NCI-H1092 (cell line): ENCODE measurements around the gene GMPR2.

Source experiments
- DNase-seq: peaks from one replicate; lab custom pipeline; 2025; lab: John Stamatoyannopoulos, UW

The GMPR2 gene

GRCh38 chr14:24252289-24253124, 19.8 kb downstream of the GMPR2 start:
- DNase-seq, result no peak

GRCh38 chr14:24253936-24254335, 21.2 kb downstream of the GMPR2 start:
- DNase-seq, result no peak

- no peak for DNase-seq
Observed at GRCh38 chr14:24254630-24255392, 22.1 kb downstream of the GMPR2 start.

- DNase-seq, result no peak
Observed at GRCh38 chr14:24255438-24255837, 22.7 kb downstream of the GMPR2 start.

- no peak for DNase-seq
Observed at GRCh38 chr14:24255931-24256711, 23.4 kb downstream of the GMPR2 start.

GRCh38 chr14:24256960-24257359, 24.2 kb downstream of the GMPR2 start:
- DNase-seq, result no peak

- no peak for DNase-seq
Observed at GRCh38 chr14:24258119-24258518, 25.4 kb downstream of the GMPR2 start.

- no peak for DNase-seq
Observed at GRCh38 chr14:24258548-24259265, 26.0 kb downstream of the GMPR2 start.

- DNase-seq, result no peak
Observed at GRCh38 chr14:24259282-24260025, 26.7 kb downstream of the GMPR2 start.

- DNase-seq, result no peak
Observed at GRCh38 chr14:24260026-24260779, 27.5 kb downstream of the GMPR2 start.

GRCh38 chr14:24260780-24261157, 28.0 kb downstream of the GMPR2 start:
- DNase-seq, result no peak

GRCh38 chr14:24261256-24261968, 28.7 kb downstream of the GMPR2 start:
- DNase-seq, result no peak

GRCh38 chr14:24261969-24262327, 29.2 kb downstream of the GMPR2 start:
- DNase-seq, result no peak

GRCh38 chr14:24262821-24263733, 30.3 kb downstream of the GMPR2 start, which contains the start of gene TGM1:
TSS of gene TGM1 (minus strand) at chr14:24263177. CDS start at chr14:24262352, 825 bp downstream.
- no peak for DNase-seq

GRCh38 chr14:24263848-24264247, 31.1 kb downstream of the GMPR2 start:
- DNase-seq, result no peak

- no peak for DNase-seq
Observed at GRCh38 chr14:24264298-24264697, 31.6 kb downstream of the GMPR2 start.

- no peak for DNase-seq
Observed at GRCh38 chr14:24266344-24267244, 33.9 kb downstream of the GMPR2 start.

GRCh38 chr14:24267516-24267915, 34.8 kb downstream of the GMPR2 start:
- DNase-seq, result no peak
